Renal cortex interstitium (tissue), 11 donors: ENCODE results near the gene TSPAN3. TPM values are rescaled to one million over a fixed set of nuclear protein-coding genes. Genes with fewer than 3 reads are reported as not detected.

Source experiments
- DNase-seq, 11 donors: peaks; one replicate each; pipeline ENCODE4 v3.0.0-alpha.2; 2013; ENCODE audit warnings: low read depth in 9 of 11, low spot score in 4 of 11; ENCODE audit errors: extremely low read depth in 1 of 11
- polyA plus RNA-seq, 3 donors: library from polyadenylated mRNA; unstranded; fragments of 120-200 nt; gene quantifications; one replicate each; pipeline ENCODE4 v1.2.1, GENCODE V29; 2013; ENCODE audit not compliant: insufficient read length in 3 of 3

TSPAN3 gene
- polyA plus RNA-seq, 3 donors, result 427 to 498 (median 462) TPM

- peak in 1 of 11 donors; percentile 18 for DNase-seq
These were observed 6.2 kb downstream of the TSPAN3 start for GRCh38 chr15:77064539-77065308.

DNA sequence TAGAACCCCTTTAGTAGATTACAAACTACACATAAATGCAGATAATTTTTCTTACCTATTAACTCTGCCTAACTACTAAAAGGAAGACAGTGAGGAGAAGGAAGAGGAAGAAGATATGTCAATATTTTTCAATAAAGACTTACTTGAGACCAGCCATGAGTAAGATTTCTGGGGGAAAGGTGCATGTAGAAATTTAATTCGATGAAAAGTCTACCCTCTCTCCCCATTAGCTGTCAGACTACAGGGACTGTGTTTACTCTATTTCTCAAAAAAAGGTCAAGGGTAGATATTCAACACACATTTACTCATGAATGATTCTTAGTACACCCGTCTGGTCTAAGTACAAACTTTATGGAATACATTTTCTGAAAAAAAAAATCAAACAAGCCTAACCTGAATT is 6.8 kb downstream of the TSPAN3 start:
- no peak for DNase-seq

- DNase-seq, result no peak
These were observed 7.7 kb downstream of the TSPAN3 start for GRCh38 chr15:77063249-77063648.

- no peak for DNase-seq
These were observed 10.4 kb downstream of the TSPAN3 start for GRCh38 chr15:77060546-77060945.

DNA sequence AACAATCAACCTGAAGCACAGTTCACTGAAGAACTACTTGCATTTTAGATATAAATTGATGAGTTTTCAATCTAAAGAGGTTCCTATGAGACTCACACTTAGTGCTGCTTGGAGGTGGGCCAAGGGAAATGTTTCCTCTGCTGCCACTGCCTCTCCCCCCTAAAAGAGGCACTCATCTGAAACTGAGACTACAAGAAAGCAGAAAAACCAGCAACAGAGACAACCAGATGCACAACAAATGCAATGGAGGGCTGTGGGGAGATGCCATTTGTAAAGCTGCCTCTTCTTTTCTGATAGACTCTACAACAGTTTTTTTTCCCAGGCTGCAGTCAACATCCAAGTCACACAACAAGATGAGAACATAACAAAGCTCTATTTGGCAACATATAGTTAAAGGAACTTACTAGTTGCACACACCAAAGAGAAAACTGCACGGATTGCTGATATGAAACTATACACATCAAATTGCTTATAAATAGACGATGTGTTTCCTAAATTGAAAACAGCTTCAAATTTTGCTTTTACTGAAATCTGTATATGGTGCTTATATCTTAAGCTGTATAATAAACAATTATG is 11.0 kb downstream of the TSPAN3 start:
- DNase-seq, result peak in 1 of 11 donors; percentile 25

DNA sequence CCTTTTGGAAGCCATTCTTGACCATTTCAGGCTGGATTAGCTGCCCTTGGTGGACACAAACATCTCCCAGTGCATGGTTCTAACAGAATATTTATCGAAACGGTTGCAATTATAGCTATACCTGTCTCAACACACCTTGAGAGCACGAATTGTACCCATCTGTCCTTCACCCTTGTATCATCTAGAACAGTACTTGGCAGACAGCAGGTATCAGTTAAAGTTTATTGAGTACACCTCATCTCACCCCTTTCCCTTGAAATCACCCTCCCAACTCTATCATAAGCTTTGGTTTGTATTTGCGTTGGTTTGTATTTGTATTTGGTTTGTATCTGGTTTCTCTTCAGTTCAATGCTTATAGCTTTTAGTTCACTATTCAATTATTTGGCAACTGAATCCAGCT is 12.4 kb downstream of the TSPAN3 start:
- DNase-seq, result no peak

DNA sequence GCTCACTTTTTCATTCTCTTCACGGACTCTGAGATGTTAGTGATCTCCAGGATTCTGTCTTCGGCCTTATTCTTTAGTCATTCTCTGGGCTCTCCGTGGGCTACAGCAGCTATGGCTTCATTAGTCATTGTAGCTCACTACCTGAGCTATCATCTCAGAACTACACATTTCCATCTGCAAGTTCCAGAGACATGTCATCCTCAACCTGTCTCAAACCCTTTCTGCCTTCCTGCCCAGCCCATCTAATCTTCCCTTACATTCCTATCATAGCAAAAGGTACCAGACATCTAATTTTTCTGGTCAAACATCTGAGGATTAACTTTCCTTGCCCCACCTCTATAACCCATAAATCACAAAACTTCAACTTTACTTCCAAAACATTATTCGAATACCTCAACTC is 13.2 kb downstream of the TSPAN3 start:
- DNase-seq, result no peak

GRCh38 chr15:77057072-77057471 is 13.8 kb downstream of the TSPAN3 start:
- no peak for DNase-seq

GRCh38 chr15:77053709-77054108 is 17.2 kb downstream of the TSPAN3 start:
- DNase-seq, result no peak

- DNase-seq, result no peak
These were observed 18.4 kb downstream of the TSPAN3 start for GRCh38 chr15:77052556-77052955.

DNA sequence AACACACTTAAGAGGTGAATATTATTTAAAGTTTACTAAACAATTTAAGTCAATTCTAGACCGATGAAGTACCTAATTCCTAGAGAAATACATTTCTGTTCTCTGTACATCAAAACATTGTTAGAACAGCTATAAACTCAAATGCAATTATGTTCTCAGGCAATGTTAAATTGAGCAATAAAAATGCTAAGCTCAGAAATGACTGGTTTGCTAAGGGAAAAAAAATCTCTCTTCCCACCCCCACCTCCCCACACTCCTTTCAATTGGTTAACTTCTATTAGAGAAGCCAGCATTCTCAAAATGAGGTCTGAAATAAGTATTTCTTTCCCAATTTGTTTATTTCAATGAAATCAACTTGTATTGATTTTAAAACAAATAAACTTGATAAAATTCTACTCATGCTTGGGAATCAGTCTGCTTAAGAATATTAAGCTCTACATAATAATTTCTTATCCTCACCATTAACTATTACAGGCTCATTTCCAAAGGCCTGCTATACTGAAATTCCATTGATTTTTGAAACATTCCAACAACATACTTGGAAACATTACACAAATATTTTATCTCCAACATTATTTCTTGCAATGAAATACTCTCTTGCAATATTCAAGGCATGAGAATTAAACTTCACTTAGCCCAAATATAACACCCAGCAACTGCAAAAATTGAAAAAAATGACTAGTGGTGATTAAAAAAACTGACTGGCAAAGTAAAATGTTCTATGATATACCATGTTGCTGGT is 22.6 kb downstream of the TSPAN3 start:
- no peak for DNase-seq

- DNase-seq, result no peak
These were observed 24.1 kb downstream of the TSPAN3 start for GRCh38 chr15:77046704-77047412.

GRCh38 chr15:77045985-77046384 is 24.9 kb downstream of the TSPAN3 start:
- DNase-seq, result no peak

DNA sequence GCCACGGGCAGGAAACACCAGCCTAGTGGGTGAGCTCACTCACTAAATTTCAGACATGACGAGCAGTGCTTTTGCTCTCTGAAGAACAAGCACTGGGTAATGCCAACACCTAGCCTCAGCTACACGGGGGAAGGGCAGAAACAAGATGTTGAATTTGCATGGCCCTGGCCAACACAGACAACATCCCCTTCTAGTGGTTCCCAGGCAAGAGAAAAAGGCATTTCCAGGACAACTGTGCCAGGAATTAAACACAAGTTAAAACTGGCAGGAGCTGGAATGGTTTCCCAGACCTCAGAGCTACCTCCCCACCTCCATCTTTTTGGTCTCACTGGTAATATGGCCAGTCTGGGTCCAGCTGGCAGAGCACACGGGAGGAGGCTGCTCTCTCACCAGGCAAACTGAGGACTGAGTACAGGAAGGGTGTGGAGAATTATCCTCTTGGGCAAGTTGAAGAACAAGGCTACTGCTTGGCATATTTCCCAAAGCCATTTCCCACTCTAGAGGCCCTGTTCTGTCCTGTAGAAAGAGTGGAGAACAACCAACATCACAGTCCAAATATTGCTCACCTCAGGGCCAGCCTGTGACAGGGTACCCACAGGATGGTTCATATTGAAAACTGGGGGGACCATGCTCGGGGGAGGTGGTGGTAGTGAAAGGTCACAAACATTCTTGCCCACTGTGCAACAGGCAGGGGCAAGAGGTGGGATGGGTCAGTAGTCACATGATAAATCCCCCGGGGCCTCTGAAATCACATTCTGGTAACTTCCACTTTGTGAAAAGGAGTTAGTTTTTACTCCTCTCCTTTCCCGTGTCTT is 26.5 kb downstream of the TSPAN3 start:
- no peak for DNase-seq

GRCh38 chr15:77042955-77043920 is 27.7 kb downstream of the TSPAN3 start:
- no peak for DNase-seq

DNA sequence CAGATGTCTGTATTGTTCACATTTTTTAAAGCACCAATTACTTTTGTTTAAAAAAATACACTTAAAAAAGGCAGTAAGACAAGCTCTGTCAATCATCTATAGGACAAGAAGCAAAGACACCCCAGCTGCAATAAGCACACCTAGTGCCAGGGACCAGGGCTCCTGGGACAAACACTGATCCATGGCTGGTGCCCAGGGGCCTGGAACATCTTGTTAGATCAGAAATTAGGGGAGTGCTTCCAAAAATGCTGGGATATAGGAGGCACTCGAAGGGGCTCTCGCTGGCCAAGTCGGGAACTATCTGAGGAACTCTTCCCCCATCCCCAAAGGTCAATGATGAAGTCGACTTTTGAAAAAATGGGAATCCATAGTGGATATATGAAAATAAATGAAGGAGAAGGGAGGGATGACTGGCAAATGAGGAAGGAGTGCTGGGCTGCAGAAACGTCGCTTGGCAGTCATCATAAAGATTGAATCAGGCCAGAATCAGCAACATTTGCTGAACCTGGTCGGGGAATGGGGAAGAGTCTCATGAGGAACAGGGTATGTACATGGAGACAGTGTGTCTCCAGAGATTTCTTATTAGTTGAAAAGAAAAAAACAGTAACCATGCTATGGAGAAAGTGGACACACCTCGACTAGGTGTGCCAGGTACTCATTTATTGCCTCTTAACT is 28.5 kb downstream of the TSPAN3 start:
- DNase-seq, result no peak

DNA sequence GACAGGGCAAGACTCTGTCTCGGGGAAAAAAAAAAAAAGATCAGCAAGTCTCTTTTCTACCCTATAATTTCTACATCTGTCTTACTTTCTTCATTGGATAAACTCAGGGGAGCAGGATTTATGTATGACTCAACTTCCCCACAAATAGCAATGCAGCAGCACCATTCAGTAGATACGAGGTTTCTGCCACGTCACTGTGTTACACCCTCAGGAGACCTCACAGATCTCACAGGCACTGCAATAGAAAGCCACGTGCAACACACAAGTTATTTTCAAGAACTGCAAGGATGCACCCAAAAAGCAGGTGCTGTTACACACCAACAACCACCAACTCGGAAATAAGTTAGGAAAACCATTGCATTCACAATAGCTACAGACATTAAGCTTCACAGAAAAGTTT is 30.2 kb downstream of the TSPAN3 start:
- no peak for DNase-seq
